NCI-H2196 treated with DMSO at 0.1 percent for 48 hours (cell line): ENCODE measurements around the gene IMMP2L.

ENCODE experiments used
- DNase-seq: peaks from one replicate; lab custom pipeline; 2025; ENCODE audit not compliant: unreplicated experiment; lab: John Stamatoyannopoulos, UW

IMMP2L gene

DNA sequence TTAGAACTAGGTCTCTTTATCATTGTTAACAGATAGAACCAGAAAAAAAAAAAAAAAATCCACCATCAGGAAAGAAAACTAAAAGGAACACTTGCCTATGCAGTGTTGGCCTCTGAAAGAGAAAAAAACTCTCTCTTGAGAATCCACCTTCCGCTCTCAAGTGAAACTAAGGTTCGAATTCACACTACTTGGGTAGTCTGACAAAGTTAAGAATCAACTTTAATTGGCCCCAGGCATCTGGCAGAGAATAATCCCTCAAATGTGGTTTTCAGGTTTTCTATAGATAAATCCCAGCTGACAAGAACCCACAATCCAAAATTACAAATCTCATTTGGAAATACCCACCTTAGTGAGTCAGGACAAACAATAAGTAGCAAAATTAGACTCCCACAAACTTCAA is 671.1 kb downstream of the IMMP2L start:
- no peak for DNase-seq

DNA sequence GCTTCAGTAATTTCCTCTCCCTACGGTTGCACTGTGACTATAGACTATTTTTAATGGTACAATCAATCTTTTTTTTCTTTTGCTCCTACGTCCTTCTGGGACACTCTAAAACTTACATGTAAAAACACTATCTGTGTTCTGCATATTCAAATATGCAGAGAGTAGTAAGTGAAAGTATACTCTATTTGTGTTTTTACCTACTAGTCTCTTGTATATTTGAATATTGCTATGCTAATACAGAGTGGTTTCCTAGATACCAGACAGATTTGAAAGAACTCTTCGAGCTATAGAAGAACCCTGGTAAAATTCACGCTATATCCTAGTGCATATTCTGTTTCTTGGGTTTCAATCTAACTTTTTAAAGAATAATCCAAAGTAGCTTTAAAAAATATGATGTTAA is 672.2 kb downstream of the IMMP2L start:
- DNase-seq, result no peak

DNA sequence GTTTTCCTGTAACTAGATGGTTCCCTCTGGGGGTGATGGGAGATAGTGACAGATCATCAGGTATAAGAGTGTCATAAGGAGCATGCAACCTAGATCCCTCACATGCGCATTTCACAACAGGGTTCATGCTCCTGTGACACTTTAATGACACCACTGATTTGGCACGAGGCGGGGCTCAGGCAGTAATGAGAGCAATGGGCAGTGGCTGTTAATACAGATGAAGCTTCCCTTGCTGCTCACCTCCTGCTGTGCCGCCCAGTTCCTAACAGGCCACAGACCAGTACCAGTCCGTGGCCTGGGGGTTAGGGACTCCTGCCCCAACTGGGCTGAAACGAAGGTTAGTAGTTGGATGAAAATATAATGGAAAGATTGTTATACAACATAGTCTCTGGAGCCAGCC is 673.0 kb downstream of the IMMP2L start:
- no peak for DNase-seq

DNA sequence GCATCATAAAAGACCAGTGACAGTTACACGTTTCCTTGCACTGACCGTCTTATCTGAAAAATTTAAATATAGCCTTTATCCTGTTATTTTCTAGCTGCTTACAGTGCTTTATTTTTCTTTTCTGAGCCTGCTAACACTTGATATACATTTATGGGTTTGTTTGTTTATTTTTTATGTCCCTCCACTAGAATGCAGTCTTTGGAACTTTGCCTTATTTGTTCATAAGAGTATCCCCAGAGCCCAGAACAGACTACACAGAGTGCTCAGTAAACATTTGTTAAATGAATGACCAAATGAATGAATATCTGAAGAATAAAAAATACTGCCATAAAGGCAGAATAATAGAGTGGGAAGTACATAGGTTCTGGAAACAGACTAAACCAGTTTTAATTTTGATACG is 673.7 kb downstream of the IMMP2L start:
- no peak for DNase-seq

DNA sequence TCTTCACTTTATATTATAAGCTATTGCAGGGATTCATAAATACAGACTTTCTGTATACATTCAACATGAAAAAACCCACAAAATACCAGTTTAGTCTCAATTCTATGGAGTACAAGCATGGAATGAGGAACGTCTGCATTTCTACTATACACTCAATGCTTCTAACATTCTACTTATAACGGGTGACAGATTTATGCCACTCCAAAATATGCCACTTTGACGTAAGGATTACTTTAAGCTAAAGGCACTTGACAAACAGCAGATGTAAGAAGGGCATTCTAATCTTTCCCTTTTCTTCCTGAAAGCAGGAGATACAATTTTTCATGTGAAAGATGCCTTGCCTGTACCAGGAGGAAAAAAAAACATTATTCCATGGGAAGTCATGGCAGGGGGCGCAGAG is 676.8 kb downstream of the IMMP2L start:
- DNase-seq, result no peak

DNA sequence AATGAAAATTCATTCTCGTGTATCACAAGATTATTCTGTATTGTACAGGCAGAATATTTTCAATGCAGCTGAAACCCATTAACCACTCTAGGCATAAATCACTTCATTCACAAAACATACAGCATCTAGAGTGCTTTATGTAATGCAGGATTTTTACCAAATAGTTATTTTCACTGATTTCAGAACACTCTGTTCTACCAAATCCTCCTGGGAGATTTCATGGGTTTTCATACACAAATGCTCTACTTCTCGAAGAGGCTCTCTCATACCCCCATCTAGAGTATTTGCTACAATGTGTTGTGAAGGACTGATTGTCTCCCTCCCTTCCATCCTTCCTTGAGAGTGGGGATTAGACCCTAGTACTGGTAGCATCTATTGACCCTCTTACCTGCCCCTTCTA is 680.6 kb downstream of the IMMP2L start:
- no peak for DNase-seq

DNA sequence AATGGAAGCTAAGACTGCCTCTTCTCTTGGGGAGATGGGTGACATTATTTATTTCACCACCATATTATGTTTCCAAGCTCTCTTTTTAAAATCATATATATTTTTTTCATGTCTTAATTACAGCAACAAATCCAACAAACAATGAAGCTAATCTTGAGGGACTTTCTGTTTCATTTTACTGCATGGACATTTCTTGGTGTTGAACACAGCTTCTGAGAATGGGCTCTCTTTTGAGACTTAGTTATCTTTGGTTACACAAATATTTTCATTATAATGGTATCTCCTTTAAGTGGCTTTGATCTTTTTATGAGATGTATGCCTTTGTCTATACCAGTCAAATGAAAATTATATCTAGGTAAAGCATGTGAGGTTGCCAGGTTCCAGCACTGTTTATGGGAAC is 681.3 kb downstream of the IMMP2L start:
- DNase-seq, result no peak

DNA sequence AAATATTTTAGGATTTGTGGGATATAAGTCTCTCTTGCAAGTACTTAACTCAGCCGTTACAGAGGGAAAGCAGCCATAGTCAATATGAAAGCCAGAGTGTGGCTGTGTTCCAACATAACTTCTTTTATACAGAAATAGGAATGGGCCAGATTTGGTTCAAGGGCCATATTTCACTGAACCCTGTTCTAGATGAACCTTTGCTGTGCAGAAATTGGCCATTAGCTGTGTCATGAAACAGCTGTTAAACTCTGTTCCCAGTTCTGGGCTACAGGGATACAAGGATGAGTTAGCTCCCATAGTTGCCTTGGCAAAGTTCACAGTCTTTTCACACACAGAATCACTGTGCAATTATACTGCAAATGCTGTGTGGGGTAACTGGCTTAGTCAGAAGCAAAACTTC is 685.3 kb downstream of the IMMP2L start:
- DNase-seq, result no peak

DNA sequence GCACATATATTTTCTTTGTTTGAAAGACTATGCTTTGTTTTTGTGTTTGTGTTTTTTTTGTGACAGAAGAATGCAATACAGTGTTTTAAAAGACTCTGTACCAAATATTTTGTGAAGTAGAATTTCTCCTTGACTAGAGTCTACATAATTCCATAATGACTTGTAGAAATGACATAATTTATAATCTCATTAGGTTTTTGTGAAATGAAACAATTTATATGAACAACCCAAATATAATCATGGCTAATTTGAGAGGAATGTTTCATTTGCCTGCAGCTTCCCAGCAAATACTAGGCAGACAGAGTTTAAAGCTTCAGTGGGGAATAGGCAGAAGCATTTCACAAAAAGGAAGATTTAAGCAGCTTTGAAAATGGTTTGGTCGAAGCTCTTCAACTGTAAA is 686.9 kb downstream of the IMMP2L start:
- no peak for DNase-seq

DNA sequence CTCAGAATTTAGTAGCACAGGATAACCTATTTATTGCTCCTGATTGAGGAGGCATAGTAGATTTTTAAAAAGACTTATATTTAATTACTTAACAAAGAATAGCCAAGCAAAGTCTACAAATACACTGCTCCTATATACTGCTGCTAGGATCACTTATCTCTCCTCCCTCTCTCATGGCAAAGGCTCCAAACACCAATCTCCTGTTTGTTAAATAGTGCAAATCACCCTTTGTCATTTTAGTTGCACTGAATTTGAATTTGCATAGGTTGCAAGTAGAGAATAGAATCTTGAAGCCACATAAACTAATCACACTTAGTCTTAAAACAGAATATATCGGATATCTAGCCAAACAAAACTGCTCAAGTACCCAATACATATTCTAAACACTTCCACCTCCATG is 690.4 kb downstream of the IMMP2L start:
- DNase-seq, result no peak

DNA sequence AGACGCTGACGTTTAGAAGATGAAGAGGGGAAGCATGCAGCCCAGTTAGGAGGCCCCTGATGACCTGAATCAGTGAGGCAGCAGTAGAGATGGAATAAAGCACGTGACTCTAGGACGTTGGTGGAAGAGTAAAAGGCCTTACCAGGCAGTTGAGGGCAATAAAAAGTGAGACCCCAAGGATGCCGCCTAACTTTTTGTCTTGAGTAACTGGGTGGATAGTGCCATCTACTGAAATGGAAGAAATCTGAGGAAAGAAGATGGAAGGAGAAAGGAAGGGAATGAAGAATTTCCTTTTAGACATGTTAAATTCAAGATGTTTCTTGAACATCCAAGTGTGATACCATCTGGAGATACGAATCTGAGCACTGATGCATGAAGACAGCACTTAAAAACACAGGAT is 691.4 kb downstream of the IMMP2L start:
- DNase-seq, result no peak

DNA sequence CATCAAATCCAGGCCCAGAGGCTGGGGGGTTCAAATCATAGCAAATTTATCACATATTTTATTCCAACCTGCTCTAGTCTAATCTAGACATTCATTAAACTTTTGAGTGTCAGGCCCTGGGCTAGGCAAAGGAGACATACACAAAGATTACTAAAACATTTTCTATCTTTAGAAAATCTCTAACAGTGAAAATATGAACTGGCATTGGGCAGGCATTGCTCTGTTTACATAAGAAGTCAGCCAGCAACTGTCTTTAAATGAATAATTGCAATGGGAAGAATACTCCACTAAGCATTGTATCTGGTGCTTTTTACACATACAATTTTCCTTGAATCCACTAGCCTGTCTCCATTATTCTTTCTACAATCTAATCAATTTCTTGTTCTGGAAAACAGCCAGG is 693.8 kb downstream of the IMMP2L start:
- no peak for DNase-seq

DNA sequence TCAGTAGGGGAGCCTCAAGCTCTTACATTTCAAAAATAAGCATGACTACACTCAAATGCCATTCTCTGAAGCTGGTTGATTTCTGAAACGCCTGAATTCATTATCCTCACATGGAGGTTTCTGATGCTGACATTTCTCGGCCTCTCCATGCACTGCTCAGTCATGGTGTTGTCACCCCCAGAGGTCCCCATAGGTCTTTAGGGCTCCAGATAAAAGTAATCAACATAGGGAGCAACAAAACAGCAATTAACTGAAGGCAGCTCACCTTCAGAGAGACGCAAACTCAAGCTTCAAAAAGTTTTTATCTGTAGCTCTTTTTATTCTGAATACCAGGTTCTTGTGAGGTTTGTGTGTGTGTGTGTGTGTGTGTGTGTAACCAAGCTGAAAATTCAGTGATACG is 694.5 kb downstream of the IMMP2L start:
- no peak for DNase-seq

DNA sequence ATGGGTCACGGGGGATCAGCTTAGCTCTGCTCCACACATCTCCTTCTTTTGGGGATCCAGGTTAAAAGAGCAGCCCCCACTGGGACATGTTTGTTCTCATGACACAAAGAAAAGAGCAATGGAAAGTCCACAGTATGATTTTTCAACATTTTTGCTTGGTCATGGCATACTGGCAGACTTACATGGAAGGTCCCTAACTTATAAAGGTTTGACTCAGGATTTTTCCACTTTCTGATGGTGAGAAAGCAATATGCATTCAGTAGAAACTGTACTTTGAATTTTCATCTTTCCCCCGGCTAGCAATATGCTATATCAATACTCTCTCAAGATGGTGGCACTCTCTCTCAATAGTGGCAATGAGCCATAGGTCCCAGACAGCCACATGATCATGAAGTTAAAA is 699.0 kb downstream of the IMMP2L start:
- DNase-seq, result no peak

DNA sequence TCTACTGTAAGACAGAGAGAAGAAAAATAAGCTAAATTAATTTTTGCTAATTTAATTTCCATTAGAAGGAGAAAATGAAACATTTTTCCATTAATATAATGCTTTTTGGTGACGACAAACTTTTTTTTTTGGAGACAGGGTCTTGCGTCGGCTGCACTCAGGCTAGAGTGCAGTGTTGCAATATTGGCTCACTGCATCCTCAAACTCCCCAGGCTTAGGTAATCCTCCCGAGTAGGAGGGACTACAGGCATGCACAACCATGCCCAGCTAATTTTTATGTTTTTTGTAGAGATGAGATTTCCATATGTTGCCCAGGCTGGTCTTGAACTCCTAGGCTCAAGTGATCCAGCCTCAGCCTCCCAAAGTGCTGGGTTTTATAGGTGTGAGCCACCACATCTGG is 701.1 kb downstream of the IMMP2L start:
- DNase-seq, result no peak

DNA sequence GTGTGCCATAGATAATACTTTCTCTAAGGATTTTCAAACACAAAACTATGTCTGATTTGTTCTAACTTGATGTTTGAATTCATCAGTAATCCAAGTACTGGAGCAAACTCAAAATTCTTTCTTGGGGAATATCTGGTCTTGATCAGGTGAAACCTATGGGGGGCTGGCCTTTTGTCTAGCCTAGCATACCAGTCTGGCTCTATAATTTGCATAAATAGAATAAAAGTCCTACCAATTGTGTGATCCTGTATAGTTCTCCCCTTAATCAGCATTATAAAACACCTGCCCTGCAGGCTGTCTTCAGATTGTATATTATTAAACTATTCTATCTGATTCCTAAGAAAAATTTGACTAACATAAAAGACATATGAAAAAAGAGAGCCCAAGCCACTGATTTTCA is 705.2 kb downstream of the IMMP2L start:
- DNase-seq, result no peak

DNA sequence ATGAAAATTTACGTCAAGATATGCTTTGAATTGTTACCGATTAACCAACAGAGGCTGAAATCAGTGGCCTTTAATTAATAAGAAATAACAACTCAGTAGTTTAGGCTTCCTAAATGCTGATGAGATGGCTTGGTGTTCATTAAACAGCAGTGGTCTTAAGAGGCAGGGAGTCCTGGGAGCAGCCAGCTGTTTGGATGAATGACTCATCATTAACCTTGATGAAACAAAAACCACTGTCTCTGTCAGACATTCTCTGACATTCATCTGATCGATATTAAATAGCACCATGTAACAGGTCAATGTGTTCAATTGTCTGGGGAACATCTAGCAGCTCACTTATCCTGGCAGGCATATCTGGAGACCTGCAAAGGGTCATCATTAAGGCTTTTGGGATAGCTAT is 705.6 kb downstream of the IMMP2L start:
- DNase-seq, result no peak

DNA sequence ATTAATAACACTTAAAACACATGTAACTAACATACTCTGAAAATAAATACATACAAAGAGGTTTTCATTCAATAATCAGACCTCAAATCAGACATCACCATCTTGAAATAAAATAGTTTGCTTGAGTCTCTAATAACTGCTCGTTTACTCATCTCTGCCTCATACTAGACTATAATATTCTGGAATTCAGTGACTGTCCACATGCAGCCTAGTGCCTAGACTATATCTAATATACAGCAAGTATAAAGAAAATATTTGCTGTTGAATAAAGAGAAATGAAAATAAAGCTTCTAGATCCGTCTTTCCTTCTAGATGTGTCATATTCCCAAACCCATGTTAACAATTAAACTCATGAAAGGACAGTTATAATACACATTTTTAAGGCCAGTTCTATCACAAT is 707.6 kb downstream of the IMMP2L start:
- DNase-seq, result no peak

DNA sequence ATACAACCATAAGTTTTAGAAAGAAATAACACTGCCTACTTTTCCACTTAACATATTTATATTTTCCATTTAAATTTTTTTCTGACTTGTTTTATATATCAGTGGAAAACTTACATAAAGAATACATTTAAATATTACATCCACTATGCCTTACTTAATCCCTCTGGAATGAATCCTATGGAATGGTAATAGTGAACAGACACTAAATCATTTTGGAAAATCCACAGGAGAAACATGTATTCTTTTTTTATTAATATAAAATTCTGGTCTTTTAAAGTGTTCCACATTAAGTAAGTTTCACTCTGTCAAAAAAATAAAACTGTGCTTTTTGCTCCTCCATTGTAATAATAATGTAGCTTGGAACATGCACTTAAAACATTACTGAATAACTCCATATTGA is 708.1 kb downstream of the IMMP2L start:
- no peak for DNase-seq

DNA sequence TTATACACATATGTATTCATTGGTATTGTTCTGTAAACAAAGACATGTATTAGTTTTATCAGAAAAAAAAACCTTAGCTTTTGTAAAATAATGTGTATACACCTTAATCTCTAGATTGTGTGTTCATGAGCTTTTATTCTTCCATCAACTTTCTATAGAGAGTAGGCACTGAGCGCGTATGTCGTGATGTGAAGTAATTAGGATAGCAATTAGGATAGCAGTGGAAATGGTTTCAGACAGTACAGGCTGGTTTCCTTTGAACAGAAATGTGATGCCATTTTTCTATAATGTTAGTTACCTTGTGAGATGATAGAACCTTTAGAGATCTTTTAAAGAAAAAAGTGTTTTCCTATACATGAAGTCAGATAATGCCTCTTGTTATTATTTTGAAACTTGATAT is 709.0 kb downstream of the IMMP2L start:
- DNase-seq, result no peak

DNA sequence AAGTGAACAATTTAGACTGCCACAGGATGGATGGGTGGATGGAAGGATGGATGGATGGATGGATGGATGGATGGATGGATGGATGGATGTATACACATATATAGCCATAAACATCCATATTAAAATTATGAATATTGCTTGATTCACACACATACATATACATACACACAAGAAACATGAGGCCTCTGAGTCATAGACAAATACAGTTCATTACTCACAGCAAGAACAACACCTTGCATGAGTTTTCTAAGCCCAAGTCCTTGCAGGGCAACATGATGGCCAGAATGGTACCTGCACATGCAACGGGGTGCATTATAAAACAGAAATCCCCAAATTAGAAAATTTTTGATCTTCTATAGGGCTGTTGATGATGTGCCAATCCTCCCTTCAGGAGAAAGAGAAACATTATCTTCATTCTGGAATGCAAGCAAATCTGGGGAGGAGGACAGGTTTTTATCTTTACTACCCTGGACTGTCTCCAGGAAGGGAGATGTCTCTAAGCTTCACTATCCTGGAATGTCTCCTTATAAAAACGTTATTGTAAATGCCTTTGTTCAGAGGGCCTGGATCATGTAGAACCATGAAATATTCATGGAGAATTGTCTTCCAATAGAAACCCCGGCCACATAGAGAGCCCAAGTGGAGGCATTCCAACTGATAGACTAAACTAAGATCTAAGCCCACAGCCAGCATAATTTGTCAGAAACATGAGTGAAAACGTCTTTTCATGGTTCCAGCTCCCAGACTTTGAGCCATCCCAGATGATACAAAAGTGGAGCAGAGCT is 709.9 kb downstream of the IMMP2L start:
- no peak for DNase-seq

DNA sequence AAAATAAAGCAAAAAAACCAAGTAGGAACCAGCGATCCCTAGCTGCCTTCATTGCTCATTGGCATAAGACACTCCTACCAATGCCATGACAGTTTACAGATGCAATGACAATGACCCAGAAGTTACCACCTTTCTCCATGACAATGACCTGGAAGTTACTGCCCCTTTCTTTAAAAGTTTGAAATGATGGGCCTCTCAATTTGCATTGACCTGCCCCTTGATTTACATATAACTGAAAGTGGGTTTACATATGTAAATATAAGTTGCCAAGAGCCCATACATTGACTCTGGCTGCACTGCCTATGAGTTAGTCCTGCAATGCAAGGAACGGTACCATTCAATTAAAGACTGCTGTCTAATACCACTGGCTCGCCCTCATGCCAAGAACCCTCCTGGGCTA is 712.1 kb downstream of the IMMP2L start:
- no peak for DNase-seq

DNA sequence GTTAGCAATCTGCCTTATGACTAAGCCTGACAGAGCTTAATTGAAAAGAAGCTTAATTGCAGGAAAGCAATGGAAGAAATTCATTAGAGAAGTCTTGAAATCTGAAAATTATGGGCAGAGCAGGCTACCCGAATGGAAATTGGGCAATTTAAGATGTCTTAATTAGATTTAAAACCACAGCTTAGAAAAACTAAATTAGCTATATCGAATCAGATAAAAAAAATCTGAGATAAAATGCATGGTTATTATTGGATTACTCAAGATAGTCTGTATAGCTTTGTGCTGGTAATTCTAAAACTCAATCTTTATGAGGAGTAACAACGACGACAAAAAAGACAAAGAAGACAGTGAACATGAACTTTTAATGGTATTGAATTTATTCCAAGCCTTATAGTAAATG is 719.5 kb downstream of the IMMP2L start:
- DNase-seq, result no peak
